HEK293 (cell line): ENCODE results near the gene THAP12.

Experiments
- CTCF ChIA-PET: fragments of 350-600 bp; formaldehyde crosslinking; extraction: SDS; loops from one replicate; lab custom pipeline; 2021; ENCODE audit warnings: antibody characterized with exemption; lab: Yijun Ruan, JAX
- POLR2A ChIA-PET: fragments of 300-600 bp; formaldehyde crosslinking; extraction: SDS; loops from one replicate; lab custom pipeline; 2020; ENCODE audit warnings: antibody characterized with exemption, inconsistent platforms; lab: Yijun Ruan, JAX
- H3K27ac ChIP-seq: fragments of 200-500 bp; sonication (Bioruptor generic); 2 replicates; pipeline ENCODE4 v1.5.1; 2014; ENCODE audit warnings: low read depth, low read length, control low read depth, inconsistent platforms; ENCODE audit errors: extremely low read depth
- H3K36me3 ChIP-seq, 2 experiments: fragments of 200-500 bp in 1 of 2; sonication (Bioruptor generic) in 1 of 2; 1 replicate in 1 of 2; 2 replicates in 1 of 2; pipeline ENCODE4 v1.5.1; 2014 to 2017; ENCODE audit warnings: inconsistent platforms in 2 of 2, low read length in 2 of 2; ENCODE audit not compliant: control insufficient read depth in 2 of 2, insufficient read depth in 1 of 2
- H3K4me1 ChIP-seq: fragments of 200-500 bp; sonication (Bioruptor generic); 2 replicates; pipeline ENCODE4 v1.5.1; 2014; ENCODE audit warnings: mild to moderate bottlenecking, low read length, inconsistent platforms; ENCODE audit not compliant: control insufficient read depth, insufficient read depth
- H3K4me3 ChIP-seq: 2 replicates; pipeline ENCODE4 v1.5.1; 2011; ENCODE audit warnings: low read depth, mild to moderate bottlenecking, control low read depth, low read length, moderate library complexity
- H3K9me3 ChIP-seq: fragments of 200-500 bp; sonication (Bioruptor generic); 2 replicates; pipeline ENCODE4 v1.5.1; 2014; ENCODE audit warnings: low read depth, low read length, inconsistent platforms; ENCODE audit not compliant: control insufficient read depth, insufficient read depth
- ATF2 ChIP-seq: fragments of 450-650 bp; formaldehyde crosslinking; IDR thresholded peaks from 2 replicates; pipeline ENCODE4 v1.5.1; 2016; ENCODE audit warnings: missing biosample characterization, missing genetic modification characterization, low read depth
- EGR2 ChIP-seq: fragments of 450-650 bp; formaldehyde crosslinking; IDR thresholded peaks from 2 replicates; pipeline ENCODE4 v1.5.1; 2016; ENCODE audit warnings: low read depth, missing biosample characterization, missing genetic modification characterization
- PRDM2 ChIP-seq: fragments of 450-650 bp; formaldehyde crosslinking; IDR thresholded peaks from 2 replicates; pipeline ENCODE4 v1.5.1; 2016; ENCODE audit warnings: missing biosample characterization, missing genetic modification characterization, borderline replicate concordance
- RBAK ChIP-seq: fragments of 450-650 bp; formaldehyde crosslinking; IDR thresholded peaks from 2 replicates; pipeline ENCODE4 v1.5.1; 2016; ENCODE audit warnings: missing biosample characterization, missing genetic modification characterization
- ZBTB8A ChIP-seq: fragments of 450-650 bp; formaldehyde crosslinking; IDR thresholded peaks from 2 replicates; pipeline ENCODE4 v1.5.1; 2016; ENCODE audit warnings: missing biosample characterization, missing genetic modification characterization
- ZNF133 ChIP-seq: fragments of 450-650 bp; formaldehyde crosslinking; IDR thresholded peaks from 2 replicates; pipeline ENCODE4 v1.5.1; 2016; ENCODE audit warnings: missing biosample characterization, missing genetic modification characterization
- ZNF184 ChIP-seq: fragments of 450-650 bp; IDR thresholded peaks from 2 replicates; pipeline ENCODE4 v1.5.1; 2018; ENCODE audit warnings: missing biosample characterization, mild to moderate bottlenecking, missing genetic modification characterization
- ZNF398 ChIP-seq: fragments of 450-650 bp; formaldehyde crosslinking; IDR thresholded peaks from 2 replicates; pipeline ENCODE4 v1.5.1; 2017; ENCODE audit warnings: missing biosample characterization, missing genetic modification characterization
- ZNF426 ChIP-seq: fragments of 450-650 bp; formaldehyde crosslinking; IDR thresholded peaks from 2 replicates; pipeline ENCODE4 v1.5.1; 2017; ENCODE audit warnings: missing biosample characterization, missing genetic modification characterization, mild to moderate bottlenecking, inconsistent platforms, moderate library complexity
- ZNF518A ChIP-seq: fragments of 450-650 bp; formaldehyde crosslinking; conservative IDR thresholded peaks from 2 replicates; pipeline ENCODE4 v1.5.1; 2016; ENCODE audit warnings: low read depth, missing biosample characterization, missing genetic modification characterization
- ZNF560 ChIP-seq: fragments of 450-650 bp; formaldehyde crosslinking; IDR thresholded peaks from 2 replicates; pipeline ENCODE4 v1.5.1; 2017; ENCODE audit warnings: missing biosample characterization, missing genetic modification characterization, borderline replicate concordance
- ZNF596 ChIP-seq: fragments of 450-650 bp; IDR thresholded peaks from 2 replicates; pipeline ENCODE4 v1.5.0; 2018; ENCODE audit warnings: missing biosample characterization, mild to moderate bottlenecking, missing genetic modification characterization, moderate library complexity
- ZNF626 ChIP-seq: fragments of 450-650 bp; sonication (Bioruptor Pico); formaldehyde crosslinking; IDR thresholded peaks from 2 replicates; pipeline ENCODE4 v1.5.1; 2018; ENCODE audit warnings: missing biosample characterization, missing genetic modification characterization, inconsistent platforms
- ZNF654 ChIP-seq: fragments of 450-650 bp; formaldehyde crosslinking; IDR thresholded peaks from 2 replicates; pipeline ENCODE4 v1.5.1; 2016; ENCODE audit warnings: low read depth, missing biosample characterization, missing genetic modification characterization
- ZNF776 ChIP-seq: fragments of 450-650 bp; formaldehyde crosslinking; IDR thresholded peaks from 2 replicates; pipeline ENCODE4 v1.5.0; 2017; ENCODE audit warnings: missing biosample characterization, missing genetic modification characterization, borderline replicate concordance
- ZNF792 ChIP-seq: fragments of 450-650 bp; formaldehyde crosslinking; IDR thresholded peaks from 2 replicates; pipeline ENCODE4 v1.5.1; 2016; ENCODE audit warnings: missing biosample characterization, missing genetic modification characterization
- TF ChIP-seq, protein P1 (sequence below): fragments of 450-650 bp; formaldehyde crosslinking; IDR thresholded peaks from 2 replicates; pipeline ENCODE4 v1.5.1; 2016; ENCODE audit warnings: missing biosample characterization, missing genetic modification characterization
- TF ChIP-seq, protein P2 (sequence below): fragments of 450-650 bp; formaldehyde crosslinking; IDR thresholded peaks from 2 replicates; pipeline ENCODE4 v1.5.1; 2016; ENCODE audit warnings: missing biosample characterization, missing genetic modification characterization
- TF ChIP-seq, protein P3 (sequence below): fragments of 450-650 bp; formaldehyde crosslinking; IDR thresholded peaks from 2 replicates; pipeline ENCODE4 v1.5.1; 2016; ENCODE audit warnings: missing biosample characterization, missing genetic modification characterization

Gene THAP12

DNA sequence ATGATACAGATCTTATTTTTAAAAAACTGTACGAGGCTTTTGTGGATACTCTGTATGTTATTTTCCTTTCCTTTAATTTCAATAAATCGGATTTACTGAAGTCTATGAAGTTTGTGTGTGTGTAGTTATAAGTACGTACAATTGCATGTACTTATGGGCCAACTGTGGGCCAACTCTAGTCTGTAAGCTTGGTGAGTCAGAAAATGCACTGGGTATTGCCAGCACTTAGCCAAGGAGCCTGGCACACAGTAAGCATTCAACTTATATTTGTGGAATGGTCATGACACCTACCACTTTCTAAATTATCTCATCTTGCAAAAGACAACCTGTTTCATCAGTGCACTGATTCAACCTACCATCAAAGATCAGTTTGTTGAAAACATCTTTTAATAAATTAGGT lies 32.6 kb downstream of the THAP12 start (continued):
- no peak for TF ChIP-seq PRDM2 (tag by site-specific recombination)
- TF ChIP-seq ZNF626 (tag by site-specific recombination): no peak
- no peak for TF ChIP-seq EGR2 (tag by site-specific recombination)
- no peak for TF ChIP-seq ZNF398
- TF ChIP-seq, protein P1, sequence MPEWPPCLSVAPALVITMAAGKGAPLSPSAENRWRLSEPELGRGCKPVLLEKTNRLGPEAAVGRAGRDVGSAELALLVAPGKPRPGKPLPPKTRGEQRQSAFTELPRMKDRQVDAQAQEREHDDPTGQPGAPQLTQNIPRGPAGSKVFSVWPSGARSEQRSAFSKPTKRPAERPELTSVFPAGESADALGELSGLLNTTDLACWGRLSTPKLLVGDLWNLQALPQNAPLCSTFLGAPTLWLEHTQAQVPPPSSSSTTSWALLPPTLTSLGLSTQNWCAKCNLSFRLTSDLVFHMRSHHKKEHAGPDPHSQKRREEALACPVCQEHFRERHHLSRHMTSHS (tag by site-specific recombination): no peak
- TF ChIP-seq RBAK (tag by site-specific recombination): no peak
- TF ChIP-seq ZNF596: no peak
- TF ChIP-seq, protein P2, sequence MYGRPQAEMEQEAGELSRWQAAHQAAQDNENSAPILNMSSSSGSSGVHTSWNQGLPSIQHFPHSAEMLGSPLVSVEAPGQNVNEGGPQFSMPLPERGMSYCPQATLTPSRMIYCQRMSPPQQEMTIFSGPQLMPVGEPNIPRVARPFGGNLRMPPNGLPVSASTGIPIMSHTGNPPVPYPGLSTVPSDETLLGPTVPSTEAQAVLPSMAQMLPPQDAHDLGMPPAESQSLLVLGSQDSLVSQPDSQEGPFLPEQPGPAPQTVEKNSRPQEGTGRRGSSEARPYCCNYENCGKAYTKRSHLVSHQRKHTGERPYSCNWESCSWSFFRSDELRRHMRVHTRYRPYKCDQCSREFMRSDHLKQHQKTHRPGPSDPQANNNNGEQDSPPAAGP: no peak

DNA sequence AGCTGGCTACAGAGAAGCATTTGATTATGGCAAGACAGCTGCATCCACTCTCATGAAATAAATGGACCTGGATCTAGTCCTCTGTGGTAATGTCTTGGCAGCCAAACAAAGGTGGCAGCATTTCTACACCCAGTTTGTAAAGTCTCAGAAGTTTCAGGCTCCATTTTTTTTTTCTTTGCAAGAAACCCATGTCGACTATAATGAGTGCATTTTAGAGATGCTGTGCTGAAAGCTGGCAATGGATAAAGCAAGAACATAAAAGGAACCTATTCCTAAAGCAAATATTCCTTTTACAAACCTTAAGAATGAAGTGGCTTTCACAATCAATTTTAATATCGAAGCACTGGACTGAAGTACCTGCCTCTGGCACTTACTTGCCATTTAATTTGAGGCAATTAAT lies 33.5 kb downstream of the THAP12 start:
- peaks cover 4% of the 10 kb centered on the region; the same call in 1 of the 2 replicates for H3K4me1 ChIP-seq
- H3K9me3 ChIP-seq: no peaks in the 10 kb centered on the region
- peaks cover 0 to 18% of the 10 kb centered on the region in 2 experiments; a peak in 1 of 3 replicates for H3K36me3 ChIP-seq
- ChIA-PET POLR2A (no interaction called here), CTCF (interaction anchor here (1.6 kb wide), 1 partner anchor 140 kb away, joined by 4 read pairs; no protein-coding TSS in a partner anchor)
- no peak overlapping the region for H3K27ac ChIP-seq
- H3K4me3 ChIP-seq: no peak overlapping the region
- TF ChIP-seq ZNF560 (tag by site-specific recombination): no peak
- no peak for TF ChIP-seq ZNF133 (tag by site-specific recombination)
- no peak for TF ChIP-seq ZNF792 (tag by site-specific recombination)
- no peak for TF ChIP-seq ZNF184 (tag by site-specific recombination)
- TF ChIP-seq, protein P3, sequence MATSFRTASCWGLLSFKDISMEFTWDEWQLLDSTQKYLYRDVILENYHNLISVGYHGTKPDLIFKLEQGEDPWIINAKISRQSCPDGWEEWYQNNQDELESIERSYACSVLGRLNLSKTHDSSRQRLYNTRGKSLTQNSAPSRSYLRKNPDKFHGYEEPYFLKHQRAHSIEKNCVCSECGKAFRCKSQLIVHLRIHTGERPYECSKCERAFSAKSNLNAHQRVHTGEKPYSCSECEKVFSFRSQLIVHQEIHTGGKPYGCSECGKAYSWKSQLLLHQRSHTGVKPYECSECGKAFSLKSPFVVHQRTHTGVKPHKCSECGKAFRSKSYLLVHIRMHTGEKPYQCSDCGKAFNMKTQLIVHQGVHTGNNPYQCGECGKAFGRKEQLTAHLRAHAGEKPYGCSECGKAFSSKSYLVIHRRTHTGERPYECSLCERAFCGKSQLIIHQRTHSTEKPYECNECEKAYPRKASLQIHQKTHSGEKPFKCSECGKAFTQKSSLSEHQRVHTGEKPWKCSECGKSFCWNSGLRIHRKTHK (tag by site-specific recombination): no peak
- no peak for TF ChIP-seq ZNF776
- TF ChIP-seq ZNF518A (tag by site-specific recombination): no peak
- TF ChIP-seq ATF2 (tag by site-specific recombination): no peak
- no peak for TF ChIP-seq ZNF426
- no peak for TF ChIP-seq ZBTB8A (tag by site-specific recombination)
- no peak for TF ChIP-seq ZNF654
